Panc1 (cell line): Measurements from ENCODE around the gene TNRC6A.

Experiments
- POLR2AphosphoS5 ChIP-seq: IDR thresholded peaks from 2 replicates; pipeline ENCODE4 v1.6.1; 2012; ENCODE audit warnings: mild to moderate bottlenecking, low read depth, low read length, moderate library complexity
- SIN3A ChIP-seq: IDR thresholded peaks from 2 replicates; pipeline ENCODE4 v1.6.1; 2012; ENCODE audit warnings: low read depth, mild to moderate bottlenecking, low read length, moderate library complexity, borderline replicate concordance; ENCODE audit not compliant: insufficient read depth
- TCF7L2 ChIP-seq: IDR thresholded peaks from 2 replicates; pipeline ENCODE4 v1.6.1; 2011; ENCODE audit warnings: mild to moderate bottlenecking, low read depth, low read length, inconsistent platforms
- TF ChIP-seq, protein P1 (sequence below): fragments of 450-650 bp; IDR thresholded peaks from 2 replicates; pipeline ENCODE4 v1.5.1; 2017; ENCODE audit warnings: mild to moderate bottlenecking
- TF ChIP-seq, protein P2 (sequence below), 2 experiments: IDR thresholded peaks; 2 replicates each; pipeline ENCODE4 v1.6.1; 2011 to 2012; ENCODE audit warnings: low read depth in 2 of 2, control low read depth in 1 of 2, low read length in 1 of 2, mild to moderate bottlenecking in 1 of 2, moderate library complexity in 1 of 2; ENCODE audit not compliant: insufficient read depth in 1 of 2

DNA sequence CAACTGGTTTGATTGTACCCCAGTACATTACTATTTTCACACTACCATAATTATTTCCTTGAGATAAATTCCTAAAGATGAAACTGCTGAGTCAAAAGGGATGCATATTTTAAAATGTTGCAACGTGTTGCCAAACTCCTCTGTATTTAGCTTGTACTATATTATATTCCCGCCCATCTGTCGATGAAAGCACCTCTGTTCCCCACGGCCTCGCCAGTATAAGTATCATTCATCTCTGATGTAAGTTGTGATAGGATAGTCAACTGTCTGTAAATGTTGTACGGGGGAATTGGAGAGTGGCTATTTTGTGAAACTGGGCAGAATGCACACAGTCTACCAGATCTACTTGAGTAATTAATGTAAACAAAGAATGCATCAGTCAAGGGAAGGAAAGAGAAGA is 47.7 kb upstream of the TNRC6A start:
- TF ChIP-seq, protein P1, sequence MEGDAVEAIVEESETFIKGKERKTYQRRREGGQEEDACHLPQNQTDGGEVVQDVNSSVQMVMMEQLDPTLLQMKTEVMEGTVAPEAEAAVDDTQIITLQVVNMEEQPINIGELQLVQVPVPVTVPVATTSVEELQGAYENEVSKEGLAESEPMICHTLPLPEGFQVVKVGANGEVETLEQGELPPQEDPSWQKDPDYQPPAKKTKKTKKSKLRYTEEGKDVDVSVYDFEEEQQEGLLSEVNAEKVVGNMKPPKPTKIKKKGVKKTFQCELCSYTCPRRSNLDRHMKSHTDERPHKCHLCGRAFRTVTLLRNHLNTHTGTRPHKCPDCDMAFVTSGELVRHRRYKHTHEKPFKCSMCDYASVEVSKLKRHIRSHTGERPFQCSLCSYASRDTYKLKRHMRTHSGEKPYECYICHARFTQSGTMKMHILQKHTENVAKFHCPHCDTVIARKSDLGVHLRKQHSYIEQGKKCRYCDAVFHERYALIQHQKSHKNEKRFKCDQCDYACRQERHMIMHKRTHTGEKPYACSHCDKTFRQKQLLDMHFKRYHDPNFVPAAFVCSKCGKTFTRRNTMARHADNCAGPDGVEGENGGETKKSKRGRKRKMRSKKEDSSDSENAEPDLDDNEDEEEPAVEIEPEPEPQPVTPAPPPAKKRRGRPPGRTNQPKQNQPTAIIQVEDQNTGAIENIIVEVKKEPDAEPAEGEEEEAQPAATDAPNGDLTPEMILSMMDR = no peak
- TF ChIP-seq POLR2AphosphoS5 (no peak), SIN3A (no peak), TCF7L2 (no peak)
- TF ChIP-seq, protein P2, sequence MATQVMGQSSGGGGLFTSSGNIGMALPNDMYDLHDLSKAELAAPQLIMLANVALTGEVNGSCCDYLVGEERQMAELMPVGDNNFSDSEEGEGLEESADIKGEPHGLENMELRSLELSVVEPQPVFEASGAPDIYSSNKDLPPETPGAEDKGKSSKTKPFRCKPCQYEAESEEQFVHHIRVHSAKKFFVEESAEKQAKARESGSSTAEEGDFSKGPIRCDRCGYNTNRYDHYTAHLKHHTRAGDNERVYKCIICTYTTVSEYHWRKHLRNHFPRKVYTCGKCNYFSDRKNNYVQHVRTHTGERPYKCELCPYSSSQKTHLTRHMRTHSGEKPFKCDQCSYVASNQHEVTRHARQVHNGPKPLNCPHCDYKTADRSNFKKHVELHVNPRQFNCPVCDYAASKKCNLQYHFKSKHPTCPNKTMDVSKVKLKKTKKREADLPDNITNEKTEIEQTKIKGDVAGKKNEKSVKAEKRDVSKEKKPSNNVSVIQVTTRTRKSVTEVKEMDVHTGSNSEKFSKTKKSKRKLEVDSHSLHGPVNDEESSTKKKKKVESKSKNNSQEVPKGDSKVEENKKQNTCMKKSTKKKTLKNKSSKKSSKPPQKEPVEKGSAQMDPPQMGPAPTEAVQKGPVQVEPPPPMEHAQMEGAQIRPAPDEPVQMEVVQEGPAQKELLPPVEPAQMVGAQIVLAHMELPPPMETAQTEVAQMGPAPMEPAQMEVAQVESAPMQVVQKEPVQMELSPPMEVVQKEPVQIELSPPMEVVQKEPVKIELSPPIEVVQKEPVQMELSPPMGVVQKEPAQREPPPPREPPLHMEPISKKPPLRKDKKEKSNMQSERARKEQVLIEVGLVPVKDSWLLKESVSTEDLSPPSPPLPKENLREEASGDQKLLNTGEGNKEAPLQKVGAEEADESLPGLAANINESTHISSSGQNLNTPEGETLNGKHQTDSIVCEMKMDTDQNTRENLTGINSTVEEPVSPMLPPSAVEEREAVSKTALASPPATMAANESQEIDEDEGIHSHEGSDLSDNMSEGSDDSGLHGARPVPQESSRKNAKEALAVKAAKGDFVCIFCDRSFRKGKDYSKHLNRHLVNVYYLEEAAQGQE (IDR thresholded peaks at IDR 0.05; ENCODE audit: insufficient read depth in 1 of 2, low read depth in 2 of 2, low read length in 1 of 2) = no peak
